ENCODE results near the gene PLCL1. TPM values are rescaled to one million over a fixed set of nuclear protein-coding genes. Genes with fewer than 3 reads are reported as not detected.
"Not testable (repeated sequence)": the region's sequence is repeated elsewhere in the genome, so short reads cannot be mapped to it uniquely, and the experiment has no call there.

The PLCL1 gene
- total RNA-seq, 1 donor from 2014 or later, result 0.50 TPM

DNA sequence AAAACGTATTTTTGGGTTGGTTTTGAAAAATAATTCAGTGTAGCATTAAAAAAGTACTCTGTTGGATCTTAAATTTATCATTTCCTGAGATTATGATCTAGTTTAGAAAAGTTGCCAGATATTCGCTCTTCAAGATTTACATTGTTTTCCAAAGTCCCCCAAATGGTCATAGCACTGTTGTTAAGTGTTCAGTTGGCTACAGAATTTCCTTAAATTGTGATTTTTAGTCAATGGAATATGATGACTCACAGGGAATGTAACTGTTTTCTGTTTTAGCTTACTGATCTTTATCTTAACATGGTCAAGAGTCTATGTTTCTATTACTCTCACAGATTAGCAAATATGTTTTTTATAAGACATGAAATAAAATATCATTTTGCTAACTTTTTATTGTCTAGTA lies 23.2 kb downstream of the PLCL1 start:
- DNase-seq (ENCODE audit: low spot score), result no peak
- Mint-ChIP-seq H3K27ac (ENCODE audit: unreplicated experiment) (no peak overlapping the region), H3K27me3 (ENCODE audit: low read depth) (peaks cover 17% of the 10 kb centered on the region), H3K4me3 (ENCODE audit: unreplicated experiment) (no peak overlapping the region), H3K36me3 (ENCODE audit: low read depth) (peaks cover 8% of the 10 kb centered on the region), H3K4me1 (ENCODE audit: low read depth) (no peaks in the 10 kb centered on the region), H3K9me3 (ENCODE audit: low read depth) (peaks cover 17% of the 10 kb centered on the region)
- TF ChIP-seq, protein P1, sequence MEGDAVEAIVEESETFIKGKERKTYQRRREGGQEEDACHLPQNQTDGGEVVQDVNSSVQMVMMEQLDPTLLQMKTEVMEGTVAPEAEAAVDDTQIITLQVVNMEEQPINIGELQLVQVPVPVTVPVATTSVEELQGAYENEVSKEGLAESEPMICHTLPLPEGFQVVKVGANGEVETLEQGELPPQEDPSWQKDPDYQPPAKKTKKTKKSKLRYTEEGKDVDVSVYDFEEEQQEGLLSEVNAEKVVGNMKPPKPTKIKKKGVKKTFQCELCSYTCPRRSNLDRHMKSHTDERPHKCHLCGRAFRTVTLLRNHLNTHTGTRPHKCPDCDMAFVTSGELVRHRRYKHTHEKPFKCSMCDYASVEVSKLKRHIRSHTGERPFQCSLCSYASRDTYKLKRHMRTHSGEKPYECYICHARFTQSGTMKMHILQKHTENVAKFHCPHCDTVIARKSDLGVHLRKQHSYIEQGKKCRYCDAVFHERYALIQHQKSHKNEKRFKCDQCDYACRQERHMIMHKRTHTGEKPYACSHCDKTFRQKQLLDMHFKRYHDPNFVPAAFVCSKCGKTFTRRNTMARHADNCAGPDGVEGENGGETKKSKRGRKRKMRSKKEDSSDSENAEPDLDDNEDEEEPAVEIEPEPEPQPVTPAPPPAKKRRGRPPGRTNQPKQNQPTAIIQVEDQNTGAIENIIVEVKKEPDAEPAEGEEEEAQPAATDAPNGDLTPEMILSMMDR (IDR thresholded peaks at IDR 0.05), result no peak

DNA sequence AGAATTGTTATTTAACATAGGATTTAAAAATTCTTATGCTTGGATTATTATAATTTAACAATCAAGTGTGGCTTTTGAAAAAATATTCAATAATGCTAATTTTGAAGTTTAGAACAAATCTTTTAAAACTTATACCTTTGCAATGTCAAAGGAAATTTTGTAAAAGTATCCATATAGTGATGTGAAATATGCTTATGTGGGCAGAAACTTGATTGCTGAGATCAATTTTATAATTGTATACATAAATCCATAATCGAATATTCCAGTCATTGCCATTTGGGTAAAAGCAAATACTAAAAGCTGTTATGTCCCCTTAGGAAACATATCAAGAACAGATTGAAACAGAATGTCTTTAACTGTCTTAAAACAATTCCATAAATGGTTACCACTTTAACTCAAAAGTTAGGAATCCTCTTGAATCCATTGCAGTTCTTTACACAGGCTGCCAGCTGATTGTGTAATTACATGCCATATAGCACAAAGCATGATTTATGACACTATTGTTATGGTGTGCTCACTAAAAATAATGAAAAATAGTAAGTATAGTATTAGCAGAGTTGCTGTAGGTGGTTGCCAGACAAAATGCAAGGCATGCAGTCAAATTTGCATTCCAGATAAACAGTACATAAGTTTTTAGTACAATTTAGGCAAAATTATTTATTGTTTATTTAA lies 24.2 kb downstream of the PLCL1 start:
- H3K36me3 Mint-ChIP-seq (ENCODE audit: low read depth), result peaks cover 8% of the 10 kb centered on the region
- no peak overlapping the region for H3K4me3 Mint-ChIP-seq (ENCODE audit: unreplicated experiment)
- peaks cover 12% of the 10 kb centered on the region for H3K27me3 Mint-ChIP-seq (ENCODE audit: low read depth)
- peaks cover 20% of the 10 kb centered on the region for H3K9me3 Mint-ChIP-seq (ENCODE audit: low read depth)
- H3K27ac Mint-ChIP-seq (ENCODE audit: unreplicated experiment), result no peak overlapping the region
- TF ChIP-seq, protein P1 (IDR thresholded peaks at IDR 0.05), result no peak
- no peaks in the 10 kb centered on the region for H3K4me1 Mint-ChIP-seq (ENCODE audit: low read depth)
- DNase-seq (ENCODE audit: low spot score), result no peak

DNA sequence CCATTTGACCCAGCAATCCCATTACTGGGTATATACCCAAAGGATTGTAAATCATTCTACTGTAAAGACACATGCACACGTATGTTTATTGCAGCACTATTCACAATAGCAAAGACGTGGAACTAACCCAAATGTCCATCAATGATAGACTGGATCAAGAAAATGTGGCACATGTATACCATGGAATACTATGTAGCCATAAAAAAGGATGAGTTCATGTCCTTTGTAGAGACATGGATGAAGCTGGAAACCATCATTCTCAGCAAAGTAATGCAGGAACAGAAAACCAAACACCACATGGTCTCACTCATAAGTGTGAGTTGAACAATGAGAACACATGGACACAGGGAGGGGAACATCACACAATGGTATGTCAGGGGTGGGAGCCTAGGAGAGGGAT lies 30.4 kb downstream of the PLCL1 start:
- H3K27ac Mint-ChIP-seq (ENCODE audit: unreplicated experiment); H3K4me3 Mint-ChIP-seq (ENCODE audit: unreplicated experiment); H3K36me3 Mint-ChIP-seq (ENCODE audit: low read depth); H3K4me1 Mint-ChIP-seq (ENCODE audit: low read depth); DNase-seq (ENCODE audit: low spot score): not testable (repeated sequence)
- peaks cover 26% of the 10 kb centered on the region for H3K9me3 Mint-ChIP-seq (ENCODE audit: low read depth)
- H3K27me3 Mint-ChIP-seq (ENCODE audit: low read depth), result peaks cover 10% of the 10 kb centered on the region

DNA sequence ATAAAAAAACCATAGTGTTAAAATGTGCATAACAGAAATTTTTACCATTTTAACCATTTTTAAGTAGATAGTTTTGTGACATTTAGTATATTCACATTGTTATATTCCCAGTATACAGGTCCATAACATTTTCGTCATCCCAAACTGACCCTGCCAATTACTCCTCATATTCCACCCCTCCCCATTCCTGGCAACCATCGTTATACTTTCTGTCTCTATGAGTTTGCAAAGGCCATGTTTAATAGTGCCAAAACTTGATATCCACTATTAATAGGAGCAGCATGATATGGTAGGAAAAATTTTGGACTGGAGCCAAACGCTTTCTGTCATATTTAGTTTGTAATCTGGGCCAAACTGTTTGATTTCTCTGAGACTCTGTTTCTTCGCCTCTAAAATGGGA lies 30.9 kb downstream of the PLCL1 start:
- Mint-ChIP-seq H3K27ac (ENCODE audit: unreplicated experiment) (no peak overlapping the region), H3K4me3 (ENCODE audit: unreplicated experiment) (no peak overlapping the region), H3K9me3 (ENCODE audit: low read depth) (peaks cover 26% of the 10 kb centered on the region), H3K36me3 (ENCODE audit: low read depth) (peaks cover 8% of the 10 kb centered on the region), H3K4me1 (ENCODE audit: low read depth) (peaks cover 7% of the 10 kb centered on the region), H3K27me3 (ENCODE audit: low read depth) (peaks cover 10% of the 10 kb centered on the region)
- TF ChIP-seq, protein P1 (IDR thresholded peaks at IDR 0.05), result no peak
- no peak for DNase-seq (ENCODE audit: low spot score)

DNA sequence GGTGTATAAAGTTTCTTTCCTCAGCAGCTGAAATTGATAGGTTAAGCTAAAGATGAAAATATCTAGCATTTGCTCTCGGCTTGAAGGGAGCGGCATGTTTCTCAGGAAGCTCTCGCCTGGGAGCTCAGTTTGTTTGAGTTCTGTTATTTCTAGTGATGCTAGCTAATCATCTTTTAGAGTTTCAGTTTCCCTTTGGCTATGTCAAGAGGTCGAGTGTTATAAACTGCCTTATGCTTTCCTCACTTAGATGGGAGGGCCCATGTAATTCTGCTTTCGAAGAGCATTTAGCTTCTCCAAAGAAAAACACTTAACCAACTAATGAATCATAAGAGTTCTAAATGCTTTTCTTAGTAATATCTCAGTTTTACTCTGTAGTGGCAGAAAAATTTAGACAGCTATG lies 33.6 kb downstream of the PLCL1 start:
- no peak overlapping the region for H3K4me3 Mint-ChIP-seq (ENCODE audit: unreplicated experiment)

More for the DNA sequence above, 33.6 kb downstream of the PLCL1 start:
- no peak overlapping the region for H3K27ac Mint-ChIP-seq (ENCODE audit: unreplicated experiment)
- no peaks in the 10 kb centered on the region for H3K36me3 Mint-ChIP-seq (ENCODE audit: low read depth)
- peaks cover 15% of the 10 kb centered on the region for H3K27me3 Mint-ChIP-seq (ENCODE audit: low read depth)
- H3K4me1 Mint-ChIP-seq (ENCODE audit: low read depth), result peaks cover 7% of the 10 kb centered on the region
- H3K9me3 Mint-ChIP-seq (ENCODE audit: low read depth), result peaks cover 12% of the 10 kb centered on the region
- no peak for DNase-seq (ENCODE audit: low spot score)
- TF ChIP-seq, protein P1 (IDR thresholded peaks at IDR 0.05), result no peak
